ENCODE results near the gene IP6K3.

IP6K3 gene

GRCh38 chr6:33791620-33792019, 44.9 kb upstream of the IP6K3 start:
- H3K27ac ChIP-seq (replicated peaks) = no peak overlapping the region
- peaks cover 3% of the 10 kb centered on the region for H3K27me3 ChIP-seq (ENCODE audit: insufficient read depth, poor library complexity, severe bottlenecking)
- TF ChIP-seq POLR2AphosphoS5 (IDR thresholded peaks at IDR 0.05; ENCODE audit: low read depth) = no peak
- no peak for TF ChIP-seq GABPA (IDR thresholded peaks at IDR 0.05; ENCODE audit: low read depth)
- TF ChIP-seq REST (IDR thresholded peaks at IDR 0.05; ENCODE audit: insufficient replicate concordance, low read depth) = no peak
- TF ChIP-seq CTCF (IDR thresholded peaks at IDR 0.05; ENCODE audit: insufficient read depth, low read length) = no peak
- TF ChIP-seq SPI1 (IDR thresholded peaks at IDR 0.05; ENCODE audit: borderline replicate concordance, low read depth) = no peak
- no peak for DNase-seq (ENCODE audit: low read depth in 1 of 2, low spot score in 1 of 2)
- no peak overlapping the region for H3K4me3 ChIP-seq (replicated peaks; ENCODE audit: insufficient read depth, low read length)

GRCh38 chr6:33790910-33791309, 44.2 kb upstream of the IP6K3 start:
- H3K4me3 ChIP-seq (replicated peaks; ENCODE audit: insufficient read depth, low read length) = no peak overlapping the region
- H3K27me3 ChIP-seq (ENCODE audit: insufficient read depth, poor library complexity, severe bottlenecking) = peaks cover 3% of the 10 kb centered on the region
- DNase-seq (ENCODE audit: low read depth in 1 of 2, low spot score in 1 of 2) = no peak
- no peak overlapping the region for H3K27ac ChIP-seq (replicated peaks)
- TF ChIP-seq REST (IDR thresholded peaks at IDR 0.05; ENCODE audit: insufficient replicate concordance, low read depth) = no peak
- TF ChIP-seq SPI1 (IDR thresholded peaks at IDR 0.05; ENCODE audit: borderline replicate concordance, low read depth) = no peak
- TF ChIP-seq GABPA (IDR thresholded peaks at IDR 0.05; ENCODE audit: low read depth) = no peak
- TF ChIP-seq POLR2AphosphoS5 (IDR thresholded peaks at IDR 0.05; ENCODE audit: low read depth) = no peak
- no peak for TF ChIP-seq CTCF (IDR thresholded peaks at IDR 0.05; ENCODE audit: insufficient read depth, low read length)

GRCh38 chr6:33790379-33790778, 43.7 kb upstream of the IP6K3 start:
- H3K27ac ChIP-seq (replicated peaks) = no peak overlapping the region
- DNase-seq (ENCODE audit: low read depth in 1 of 2, low spot score in 1 of 2) = no peak
- TF ChIP-seq SPI1 (IDR thresholded peaks at IDR 0.05; ENCODE audit: borderline replicate concordance, low read depth) (no peak), CTCF (IDR thresholded peaks at IDR 0.05; ENCODE audit: insufficient read depth, low read length) (no peak), REST (IDR thresholded peaks at IDR 0.05; ENCODE audit: insufficient replicate concordance, low read depth) (no peak), POLR2AphosphoS5 (IDR thresholded peaks at IDR 0.05; ENCODE audit: low read depth) (no peak), GABPA (IDR thresholded peaks at IDR 0.05; ENCODE audit: low read depth) (no peak)

More at GRCh38 chr6:33790379-33790778, 43.7 kb upstream of the IP6K3 start:
- Histone ChIP-seq H3K4me3 (replicated peaks; ENCODE audit: insufficient read depth, low read length) (no peak overlapping the region), H3K27me3 (ENCODE audit: insufficient read depth, poor library complexity, severe bottlenecking) (peaks cover 3% of the 10 kb centered on the region)

Data from HL-60 (cell line).